ENCODE data around the gene VHLL.

GRCh38 chr1:156320560-156320959 lies 21.5 kb upstream of the VHLL start:
- no peak for TF ChIP-seq YY1 (IDR thresholded peaks at IDR 0.05; ENCODE audit: low read depth)
- no peak for TF ChIP-seq POLR2AphosphoS5 (IDR thresholded peaks at IDR 0.05; ENCODE audit: low read depth, low read length)
- no peak for TF ChIP-seq CTCF (IDR thresholded peaks at IDR 0.05)
- TF ChIP-seq RAD21 (IDR thresholded peaks at IDR 0.05; ENCODE audit: low read length), result no peak
- TF ChIP-seq SMC3 (IDR thresholded peaks at IDR 0.05; ENCODE audit: low read depth, low read length), result no peak
- TF ChIP-seq REST (IDR thresholded peaks at IDR 0.05; ENCODE audit: low read depth, low read length), result no peak
- TF ChIP-seq MAX (IDR thresholded peaks at IDR 0.05; ENCODE audit: low read depth), result no peak
- no peak for TF ChIP-seq JUND (IDR thresholded peaks at IDR 0.05)
- no peak for TF ChIP-seq EP300 (IDR thresholded peaks at IDR 0.05; ENCODE audit: borderline replicate concordance in 1 of 2, low read depth in 1 of 2, low read length in 1 of 2)
- no peak for TF ChIP-seq EZH2phosphoT487 (IDR thresholded peaks at IDR 0.05; ENCODE audit: borderline replicate concordance, low read depth)
- TF ChIP-seq NRF1 (IDR thresholded peaks at IDR 0.05; ENCODE audit: low read depth, low read length), result no peak
